ENCODE measurements around the gene OSGIN1.

- TF ChIP-seq CTCF (IDR thresholded peaks at IDR 0.05; ENCODE audit: low read depth, low read length) (no peak), MYC (IDR thresholded peaks at IDR 0.05; ENCODE audit: low read depth, low read length) (no peak), POLR2A (IDR thresholded peaks at IDR 0.05; ENCODE audit: extremely low read depth, insufficient read length) (no peak)
Measured at GRCh38 chr16:83959656-83960434, 6.8 kb downstream of the OSGIN1 start.
